Neural cell (in vitro differentiated cells): ENCODE results near the gene SLC24A3.

ENCODE experiments used
- CTCF ChIP-seq: fragments of 450-650 bp; IDR thresholded peaks from 2 replicates; pipeline ENCODE4 v1.5.1; 2014; ENCODE audit warnings: antibody characterized with exemption, mild to moderate bottlenecking, moderate library complexity; ENCODE audit not compliant: poor library complexity, severe bottlenecking
- EZH2 ChIP-seq: fragments of 200-600, 300-800 bp; shearing (Covaris generic), sonication (generic); IDR thresholded peaks from 2 replicates; pipeline ENCODE4 v1.6.1; 2014; ENCODE audit warnings: antibody characterized with exemption, low read length, borderline replicate concordance, mild to moderate bottlenecking; ENCODE audit not compliant: insufficient read depth, poor library complexity, severe bottlenecking
- MXI1 ChIP-seq: fragments of 450-650 bp; conservative IDR thresholded peaks from 2 replicates; pipeline ENCODE4 v1.6.1; 2014; ENCODE audit warnings: antibody characterized with exemption, mild to moderate bottlenecking; ENCODE audit not compliant: poor library complexity, severe bottlenecking
- POLR2AphosphoS5 ChIP-seq: IDR thresholded peaks from 2 replicates; pipeline ENCODE4 v1.6.1; 2012
- SMC3 ChIP-seq: fragments of 450-650 bp; conservative IDR thresholded peaks from 2 replicates; pipeline ENCODE4 v1.6.1; 2014; ENCODE audit warnings: antibody characterized with exemption, mild to moderate bottlenecking, moderate library complexity; ENCODE audit not compliant: poor library complexity

DNA sequence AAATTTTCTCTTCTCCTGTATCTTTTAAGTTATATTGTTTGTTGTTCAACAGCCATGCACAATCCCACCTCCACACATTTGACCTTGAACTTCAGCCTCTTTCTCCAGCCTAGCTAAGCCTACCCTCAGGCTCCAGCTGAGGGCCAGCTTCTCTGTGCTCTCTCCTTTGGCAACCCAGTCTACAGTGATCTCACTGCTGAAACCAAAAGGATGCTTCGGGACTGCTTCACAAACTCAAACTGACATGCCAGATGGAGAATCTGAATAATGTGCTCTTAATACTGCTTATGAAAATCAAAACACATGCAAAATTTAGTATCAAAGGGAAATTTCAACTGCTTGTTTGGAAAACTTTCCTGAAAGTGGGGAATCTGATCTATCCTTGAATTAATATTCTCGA, 529.5 kb downstream of the SLC24A3 start:
- TF ChIP-seq MXI1 (no peak), POLR2AphosphoS5 (no peak), CTCF (no peak), EZH2 (no peak), SMC3 (no peak)
